CD4-positive, alpha-beta T cell treated with Interleukin-12 subunit alpha and Interleukin-12 subunit beta, for 1 hour (primary cell): ENCODE results near the gene LRFN2.

Source experiments
- DNase-seq: peaks from one replicate; pipeline ENCODE4 v3.0.0-alpha.2; 2020

Gene LRFN2

DNA sequence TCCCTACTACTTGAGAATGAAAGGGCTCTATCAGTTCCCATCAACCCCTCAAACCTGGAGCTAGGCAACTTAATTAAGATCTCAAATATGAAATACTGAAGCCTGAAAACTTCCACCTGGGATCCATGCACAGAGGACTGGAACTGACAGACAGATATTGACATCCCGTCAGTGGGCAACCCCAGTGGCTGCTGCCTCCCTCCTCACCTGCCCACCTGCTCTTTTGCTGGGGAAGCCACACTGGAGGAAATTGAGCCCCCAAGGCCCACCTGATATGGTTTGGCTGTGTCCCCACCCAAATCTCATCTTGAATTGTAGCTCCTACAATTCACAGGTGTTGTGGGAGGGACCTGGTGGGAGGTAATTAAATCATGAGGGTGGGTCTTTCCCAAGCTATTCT, 192.8 kb downstream of the LRFN2 start:
- DNase-seq: no peak

DNA sequence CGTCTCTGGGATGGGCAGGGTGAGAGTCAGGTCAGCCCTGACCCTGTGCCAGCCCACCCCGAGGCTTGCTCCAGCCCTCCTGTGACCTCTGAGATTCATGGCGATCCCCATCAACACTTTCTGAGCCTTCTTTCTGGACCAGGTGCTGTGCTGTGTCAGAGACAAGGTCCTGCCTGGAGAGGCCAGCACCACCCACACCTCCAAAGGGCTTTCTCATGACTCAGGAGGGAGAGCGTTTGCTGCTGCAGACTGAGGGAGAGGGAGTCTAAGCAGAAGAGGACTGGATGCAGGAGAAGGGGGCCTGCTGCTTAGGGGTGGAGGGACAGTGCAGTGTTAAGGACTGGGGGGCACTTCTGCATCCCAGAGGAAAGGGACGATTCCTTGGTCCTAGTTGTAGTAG, 193.5 kb downstream of the LRFN2 start:
- no peak for DNase-seq

DNA sequence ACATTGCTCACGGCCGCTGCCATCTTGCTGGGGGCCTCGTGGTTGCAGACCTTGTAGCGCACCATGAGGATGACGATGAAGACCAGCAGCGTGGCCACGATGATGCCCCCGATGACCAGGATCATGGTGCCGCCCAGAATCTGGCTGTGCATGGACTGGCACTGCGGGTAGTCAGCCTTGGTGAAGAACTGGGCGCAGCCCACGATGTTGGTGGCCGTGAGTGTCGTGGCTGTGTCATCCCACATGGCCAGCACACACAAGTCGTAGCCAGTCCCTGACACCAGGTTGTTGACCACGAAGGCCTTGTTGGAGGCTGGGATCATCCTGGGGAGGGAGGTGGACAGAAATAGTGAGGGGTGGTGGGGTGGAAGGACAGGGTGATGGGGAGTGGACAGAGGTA, 194.6 kb downstream of the LRFN2 start:
- DNase-seq: no peak

DNA sequence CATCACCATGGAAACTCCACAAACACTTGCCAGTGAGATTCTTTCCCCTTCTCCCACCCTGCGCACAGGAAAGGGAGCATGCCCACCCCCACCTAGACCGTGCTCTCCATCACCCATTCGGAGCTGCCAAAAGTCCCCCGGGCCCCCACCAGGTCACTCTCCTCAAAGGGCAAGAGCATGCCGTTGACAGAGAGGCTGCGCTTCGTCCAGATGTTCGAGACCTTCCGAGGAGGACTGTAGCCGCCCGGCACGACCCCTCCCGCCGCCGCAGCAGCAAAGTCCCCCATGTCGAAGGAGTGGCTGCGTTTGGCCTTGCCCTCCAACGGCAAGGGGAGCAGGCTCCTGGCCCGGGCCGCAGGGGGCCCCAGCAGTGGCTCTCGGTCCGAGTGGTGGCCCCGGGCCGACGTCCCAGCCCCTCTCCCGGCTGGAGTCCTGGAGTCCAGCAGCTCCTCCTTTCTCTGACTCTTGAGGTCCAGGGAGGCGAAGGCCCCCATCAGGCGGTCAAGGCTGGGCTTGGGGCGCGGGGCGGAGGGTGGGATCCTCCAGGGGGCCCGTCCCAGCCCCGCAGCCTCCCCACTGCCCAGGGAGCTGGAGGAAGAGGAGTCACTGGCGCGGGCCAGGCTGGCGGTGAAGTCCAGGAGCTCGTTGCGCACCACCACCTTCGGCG, 195.2 kb downstream of the LRFN2 start:
- no peak for DNase-seq

DNA sequence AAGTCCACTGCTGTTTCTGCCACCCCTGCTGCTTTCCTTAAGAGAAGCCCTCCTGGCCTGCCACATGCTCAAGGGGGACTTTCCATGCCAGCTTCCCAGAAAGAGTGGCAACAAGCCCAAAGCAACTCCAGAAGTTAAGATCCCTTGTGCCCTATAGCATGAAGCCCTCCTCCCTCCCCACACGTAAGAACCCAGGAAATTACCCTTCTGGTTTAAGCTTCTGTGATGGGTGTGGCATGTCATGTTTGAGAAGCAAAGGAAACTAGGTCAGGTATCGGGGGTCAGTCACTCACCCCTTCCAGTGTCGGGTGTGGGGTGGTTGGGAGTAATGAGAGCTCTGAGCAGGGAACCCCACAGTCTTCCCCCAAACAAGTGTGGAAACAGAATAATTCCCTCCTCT, 196.1 kb downstream of the LRFN2 start:
- peak; percentile 14 for DNase-seq

DNA sequence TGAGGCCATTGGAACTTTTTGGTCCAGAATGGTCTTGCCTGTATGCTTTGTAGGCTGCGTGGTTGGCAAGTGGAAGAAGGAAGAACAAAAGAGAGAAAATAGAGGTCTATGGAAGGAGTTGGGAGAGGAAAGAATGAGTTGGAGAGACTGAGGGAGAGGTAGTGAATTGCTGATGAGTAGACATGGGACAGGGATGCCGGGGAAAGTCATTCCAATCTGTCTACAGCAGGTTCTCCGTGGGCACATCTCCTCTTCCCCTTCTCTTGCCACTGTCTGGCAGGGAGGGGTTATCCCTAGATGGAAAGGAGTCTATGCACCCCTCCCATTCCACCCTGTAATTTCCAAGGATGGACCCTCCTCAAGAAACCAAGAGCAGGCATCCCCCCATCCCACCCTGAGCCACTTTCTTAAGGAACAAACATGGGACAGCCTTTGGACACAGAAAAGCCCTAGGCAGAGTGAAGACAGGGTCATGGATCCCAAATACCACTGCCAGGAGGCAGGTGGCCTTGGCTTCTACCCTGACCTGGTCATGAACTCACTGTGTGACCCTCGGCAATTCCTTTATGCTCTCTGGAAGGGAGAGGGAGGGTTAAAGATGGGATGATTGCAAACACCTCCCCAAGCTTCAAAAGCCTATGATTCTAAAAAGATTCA, 196.9 kb downstream of the LRFN2 start:
- DNase-seq: no peak

DNA sequence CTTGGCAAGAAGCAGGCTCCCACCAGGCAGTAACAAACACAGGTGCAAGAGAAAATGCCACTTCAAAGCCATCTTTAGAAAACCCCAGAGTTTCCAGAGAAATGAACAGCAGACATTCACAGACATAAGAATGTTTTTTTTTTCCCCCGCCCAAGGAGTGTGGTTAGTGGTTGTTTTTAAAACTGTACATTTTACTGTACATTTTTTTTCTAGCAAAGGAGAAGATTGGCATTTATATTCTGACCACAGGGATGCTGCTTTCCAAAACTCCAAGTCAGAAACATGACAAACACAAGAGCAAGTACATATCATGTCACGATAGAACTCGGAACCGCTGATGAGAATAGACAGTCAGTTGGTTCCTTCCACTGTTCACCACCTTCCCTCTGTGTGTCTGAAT, 197.9 kb downstream of the LRFN2 start:
- peak; percentile 25 for DNase-seq

DNA sequence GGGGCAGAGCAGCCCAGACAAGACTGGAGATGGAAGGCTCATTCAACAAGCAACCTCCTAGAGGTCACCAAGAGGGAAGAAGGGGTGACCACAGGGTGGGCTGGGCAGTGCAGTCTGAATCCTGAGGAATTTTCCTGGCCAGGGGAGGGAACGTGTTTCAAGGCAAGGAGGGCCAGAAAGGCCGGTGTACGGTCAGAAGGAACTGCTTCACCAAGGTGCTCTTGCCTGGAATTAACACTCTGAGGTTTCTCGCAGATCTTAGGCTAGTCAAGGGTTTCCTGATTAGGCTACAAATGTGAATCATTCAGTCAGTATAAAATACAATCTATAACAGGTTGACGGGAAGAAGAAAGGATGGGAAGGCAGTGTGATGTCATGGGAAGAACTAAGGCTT, 199.3 kb downstream of the LRFN2 start:
- no peak for DNase-seq

DNA sequence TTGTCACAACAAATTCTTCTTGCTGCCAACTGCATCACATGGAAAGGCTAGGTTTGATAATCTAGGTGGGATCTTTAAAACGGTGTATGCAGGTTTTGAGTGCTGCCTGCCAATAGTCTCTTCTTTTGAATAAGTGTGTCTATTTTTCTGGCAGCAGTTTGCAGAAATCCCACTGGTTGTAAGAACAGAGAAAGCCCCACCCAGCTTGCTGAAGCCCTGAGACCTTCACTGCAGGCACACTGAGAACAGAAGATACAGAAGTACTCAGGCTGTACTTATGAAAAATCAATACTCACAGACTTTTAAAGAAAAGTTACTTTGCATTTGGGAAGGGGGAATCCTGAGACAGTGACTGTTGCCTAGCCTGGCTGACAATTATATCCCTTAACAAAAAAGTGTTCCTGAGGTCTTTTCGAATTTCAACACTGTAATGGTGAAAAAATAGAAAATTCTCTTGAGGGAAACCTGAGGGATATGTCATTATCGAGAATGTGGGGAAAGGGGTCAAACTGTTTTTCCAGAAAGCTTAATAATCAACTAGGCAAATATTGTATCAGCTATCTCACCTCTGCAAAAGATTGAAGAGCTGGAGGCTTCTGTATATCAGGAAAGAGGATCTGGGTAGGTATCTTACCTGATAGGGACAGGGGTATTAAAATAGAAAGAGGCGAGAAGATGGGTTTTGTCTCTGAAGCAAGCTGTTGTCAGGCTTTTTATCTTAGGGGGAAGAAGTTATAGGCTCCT, 199.9 kb downstream of the LRFN2 start:
- no peak for DNase-seq

DNA sequence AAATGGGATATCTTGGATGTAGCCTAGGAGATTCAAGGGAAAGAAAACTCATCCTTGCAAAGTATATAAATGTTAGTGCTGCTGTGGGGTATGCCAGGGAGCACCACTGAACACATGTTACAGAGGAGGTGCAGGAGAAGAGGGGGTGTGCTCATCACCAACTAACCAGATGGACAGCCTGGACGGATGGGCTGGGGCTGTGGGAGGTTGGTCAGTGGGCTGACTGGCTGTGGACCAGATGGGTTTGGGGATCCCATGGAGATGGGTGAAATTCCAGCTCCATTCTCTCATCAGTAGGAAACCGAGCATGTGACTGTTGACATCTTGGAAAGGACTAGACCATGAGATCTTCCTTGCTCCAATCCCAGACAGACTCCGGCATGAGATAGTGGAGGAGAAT, 201.0 kb downstream of the LRFN2 start:
- no peak for DNase-seq

DNA sequence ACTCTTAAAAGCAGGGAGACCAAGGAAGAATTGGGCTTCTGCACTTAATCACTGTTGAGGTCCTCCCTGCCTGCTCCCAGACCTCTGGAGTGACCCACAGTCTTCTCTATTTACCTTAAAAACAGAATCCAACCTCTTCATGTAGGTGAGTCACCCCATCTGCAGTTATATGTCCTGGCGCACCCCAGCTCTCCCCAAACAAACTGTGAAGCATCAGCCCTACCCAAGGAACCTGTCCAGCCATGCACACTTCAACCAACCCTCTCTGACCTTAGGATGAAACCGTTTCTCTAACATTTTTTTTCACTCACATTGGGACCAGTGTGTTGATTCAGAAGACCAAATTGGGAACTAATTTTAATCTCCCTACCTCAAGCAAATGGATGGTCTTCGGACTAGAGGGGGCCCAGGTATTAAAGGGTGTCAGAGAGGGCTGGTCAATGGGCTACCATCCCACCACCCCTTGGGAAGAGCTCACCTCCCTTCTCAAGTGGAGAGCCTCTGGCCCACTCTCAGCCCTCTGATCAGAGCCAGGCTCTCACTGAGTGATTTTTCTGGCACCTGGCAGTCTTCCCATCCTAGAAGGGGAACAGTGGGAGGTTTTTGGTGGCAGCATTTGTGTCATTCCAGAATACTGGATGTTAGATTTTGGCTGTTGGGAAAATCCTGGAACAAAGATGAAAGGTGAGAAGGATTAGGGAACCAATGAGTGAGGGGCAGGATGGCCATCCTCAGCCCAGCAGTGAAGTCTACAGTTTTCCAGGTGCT, 203.6 kb downstream of the LRFN2 start:
- no peak for DNase-seq

DNA sequence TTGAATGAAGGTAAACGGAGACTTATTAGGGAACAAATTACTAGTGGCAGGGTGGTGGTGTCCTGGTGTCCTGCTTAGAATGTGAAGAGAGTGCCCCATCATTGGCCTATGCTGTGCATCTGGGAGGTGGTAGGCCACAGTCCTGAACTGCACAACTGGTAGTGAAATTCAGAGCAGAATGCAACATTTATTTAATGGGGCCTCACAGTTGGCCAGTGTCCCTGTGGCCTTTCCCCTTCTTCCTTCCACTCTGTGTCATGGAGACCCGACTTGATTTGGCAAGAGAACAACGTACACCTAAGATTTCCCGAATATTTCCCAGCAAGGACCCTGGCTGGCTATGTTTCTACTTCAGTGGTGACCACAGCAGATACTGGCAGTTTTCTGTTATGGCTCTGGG, 206.9 kb downstream of the LRFN2 start:
- no peak for DNase-seq

DNA sequence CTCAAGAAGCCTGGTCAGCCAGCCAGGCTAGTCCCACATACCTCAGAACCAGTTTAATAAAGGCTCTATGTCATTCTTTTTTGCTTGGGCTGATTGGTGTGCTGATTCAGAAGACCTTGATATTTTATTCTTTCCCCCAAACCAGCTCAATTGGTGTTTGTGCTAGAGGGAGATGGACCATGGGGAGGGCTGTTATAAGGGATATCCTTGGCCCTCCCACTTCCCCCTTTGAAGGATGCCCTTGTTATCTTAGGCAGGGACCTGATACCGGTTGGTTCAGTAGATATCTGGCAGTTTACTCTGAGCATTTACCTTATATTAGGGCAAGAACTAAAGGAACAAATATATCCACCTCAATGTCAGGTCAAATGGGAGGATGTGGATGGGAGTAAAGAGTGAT, 207.4 kb downstream of the LRFN2 start:
- no peak for DNase-seq

DNA sequence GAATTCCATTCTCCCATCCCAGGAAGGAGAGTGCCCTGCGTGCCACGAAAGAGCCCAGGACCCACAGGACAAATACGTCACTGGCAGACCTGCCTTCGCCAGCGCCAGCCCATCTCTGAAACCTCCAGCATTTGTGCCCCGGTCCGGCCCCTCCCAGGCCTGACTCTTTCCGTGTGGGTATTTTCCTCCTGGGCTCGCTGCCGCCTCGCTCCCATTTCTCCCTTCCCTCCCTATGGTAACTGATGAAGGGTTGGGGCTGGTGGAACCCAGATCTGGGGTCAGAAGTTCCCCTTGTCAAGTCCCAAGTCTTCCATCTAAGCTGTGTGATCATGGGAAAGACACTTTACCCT, 208.5 kb downstream of the LRFN2 start:
- no peak for DNase-seq

DNA sequence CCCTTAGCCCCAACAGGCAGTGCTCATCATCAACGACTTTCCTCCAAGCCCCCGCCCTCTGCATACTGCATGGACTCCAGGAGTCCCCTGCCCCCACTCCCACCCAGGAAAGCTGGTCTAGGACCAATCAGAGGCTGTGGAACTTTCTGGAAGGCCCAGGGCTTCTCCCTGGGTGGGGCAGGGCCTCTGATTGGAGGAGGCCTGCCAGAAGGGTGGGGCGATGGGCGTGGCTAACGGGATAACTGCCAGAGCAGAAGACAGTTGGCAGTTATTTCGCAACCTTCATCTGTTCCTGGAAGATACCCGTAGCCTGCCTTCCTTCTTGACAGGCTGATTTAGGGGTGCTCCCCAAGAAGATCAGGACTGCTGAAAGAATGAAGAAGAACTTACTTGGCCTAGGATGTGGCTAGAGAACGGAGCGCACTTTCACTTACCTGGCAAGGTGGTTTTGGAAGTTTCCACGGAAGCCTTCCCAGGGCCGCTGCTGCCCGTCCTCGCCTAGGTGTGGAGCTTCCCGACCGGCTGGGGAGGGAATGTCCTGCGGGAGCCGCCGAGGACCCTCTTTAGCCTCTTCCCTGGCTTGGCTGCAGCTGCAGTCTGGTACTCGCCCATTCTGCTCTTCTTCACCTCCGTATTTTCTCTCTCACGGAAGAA, 209.0 kb downstream of the LRFN2 start:
- DNase-seq: no peak

DNA sequence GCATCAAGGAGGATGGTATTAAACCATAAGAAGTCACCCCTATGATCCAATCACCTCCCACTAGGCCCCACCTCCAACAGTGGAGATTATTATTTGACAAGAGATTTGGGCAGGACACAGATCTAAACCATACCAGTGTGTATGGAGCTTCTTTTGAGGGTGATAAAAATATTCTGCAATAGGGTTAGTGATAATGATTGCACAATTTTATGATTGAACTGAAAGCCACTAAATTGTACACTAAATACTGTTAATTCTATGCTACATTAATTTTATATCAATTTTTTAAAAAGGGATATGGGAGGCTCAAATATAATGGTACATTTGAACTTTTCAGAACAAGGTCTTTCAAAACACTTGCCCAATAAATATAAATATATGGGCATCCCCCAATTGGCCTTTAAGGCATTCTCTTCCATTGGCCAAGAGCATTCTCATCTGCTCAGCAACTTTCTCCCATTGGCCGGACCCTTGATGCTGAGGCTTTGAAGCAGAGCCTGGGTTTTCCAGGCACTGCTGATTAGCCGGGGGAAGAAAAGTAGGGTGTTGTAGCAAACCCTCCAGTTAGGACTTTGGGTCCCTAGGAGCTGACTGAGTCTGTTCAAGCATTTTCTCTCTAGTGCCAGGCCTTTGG, 209.9 kb downstream of the LRFN2 start:
- DNase-seq: no peak

DNA sequence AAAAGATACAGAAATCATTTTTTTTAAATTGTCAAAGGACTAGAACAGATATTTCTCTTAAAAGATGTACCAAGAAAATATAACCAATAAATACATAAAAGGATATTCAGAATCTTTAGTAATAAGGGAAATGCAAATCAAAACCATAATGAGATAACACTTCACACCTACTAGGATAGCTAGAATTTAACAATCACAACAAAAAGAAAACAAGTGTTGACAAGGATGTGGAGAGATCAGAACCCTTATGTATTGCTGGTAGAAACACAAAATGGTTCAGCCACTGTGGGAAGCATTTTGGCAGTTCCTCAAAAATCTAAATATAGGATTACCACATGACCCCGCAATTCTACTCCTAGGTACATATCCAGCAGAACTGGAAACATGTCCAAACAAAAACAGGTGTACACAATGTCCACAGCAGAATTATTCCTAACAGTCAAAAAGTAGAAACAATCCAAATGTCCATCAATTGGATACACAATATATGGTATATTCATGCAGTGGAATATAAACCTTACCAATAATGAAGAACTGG, 211.0 kb downstream of the LRFN2 start:
- DNase-seq: no peak

DNA sequence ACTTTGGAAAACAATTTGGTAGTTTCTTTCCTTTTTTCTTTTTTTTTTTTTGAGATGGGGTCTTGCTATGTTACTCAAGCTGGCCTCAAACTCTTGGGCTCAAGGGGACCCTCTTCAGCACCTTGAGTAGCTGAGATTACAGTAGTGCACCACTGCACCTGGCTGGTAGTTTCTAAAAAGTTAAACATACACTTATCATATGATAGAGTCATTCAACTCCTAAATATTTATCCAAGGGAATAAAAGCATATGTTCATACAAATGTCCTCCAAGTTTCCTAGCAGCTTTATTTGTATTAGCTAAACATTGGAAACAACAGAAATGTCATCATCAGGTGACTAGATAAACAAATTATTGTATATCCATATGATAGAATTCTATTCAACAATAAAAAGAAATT, 213.9 kb downstream of the LRFN2 start:
- no peak for DNase-seq

DNA sequence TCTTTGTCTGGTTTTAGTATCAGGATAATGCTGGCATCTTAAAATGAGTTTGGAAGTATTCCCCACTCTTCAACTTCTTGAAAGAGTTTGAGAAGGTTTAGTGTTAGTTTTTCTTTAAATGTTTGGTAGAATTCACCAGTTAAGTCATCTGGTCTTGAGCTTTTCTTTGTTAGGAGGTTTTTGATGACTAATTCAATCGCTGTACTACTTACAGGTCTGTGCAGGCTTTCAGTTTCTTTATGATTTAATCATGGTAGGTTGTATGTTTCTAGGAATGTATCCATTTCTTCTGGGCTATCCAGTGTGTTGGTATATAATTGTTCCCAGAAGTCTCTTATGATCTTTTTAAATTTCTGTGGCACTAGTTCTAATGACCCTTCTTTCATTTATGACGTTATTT, 215.5 kb downstream of the LRFN2 start:
- DNase-seq: no peak

DNA sequence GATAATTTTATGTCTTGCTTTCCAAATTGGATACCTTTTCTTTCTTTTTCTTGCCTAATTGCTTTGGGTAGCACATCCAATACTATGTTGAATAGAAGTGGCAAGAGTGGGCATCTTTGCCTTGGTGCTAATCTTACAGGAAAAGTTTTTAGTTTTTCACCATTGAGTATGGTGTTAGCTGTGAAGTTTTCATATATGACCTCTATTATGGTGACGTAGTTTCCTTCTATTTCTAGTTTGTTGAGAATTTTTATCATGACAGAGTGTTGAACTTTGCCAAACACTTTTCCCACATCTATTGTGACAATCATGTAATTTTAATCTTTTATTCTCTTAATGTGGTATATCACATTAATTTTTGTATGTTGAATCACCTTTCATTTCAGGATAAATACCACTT, 216.1 kb downstream of the LRFN2 start:
- DNase-seq: no peak

DNA sequence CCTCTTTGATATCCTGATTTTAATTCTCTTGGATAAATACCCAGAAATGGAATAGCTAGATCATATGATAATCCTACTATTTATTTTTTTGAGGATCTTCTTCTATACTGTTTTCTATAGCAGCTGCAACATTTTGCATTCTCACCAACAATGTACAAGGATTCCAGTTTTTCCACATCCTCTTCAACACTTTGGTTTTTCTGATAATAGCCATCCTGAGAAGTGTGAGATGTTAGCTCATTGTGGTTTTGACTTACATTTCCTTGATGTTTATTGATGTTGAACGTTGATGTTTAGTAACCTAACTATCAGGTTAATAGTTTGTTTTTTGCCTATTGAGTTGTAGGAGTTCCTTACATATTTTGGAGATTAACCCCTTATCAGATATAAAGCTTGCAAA, 217.3 kb downstream of the LRFN2 start:
- no peak for DNase-seq

DNA sequence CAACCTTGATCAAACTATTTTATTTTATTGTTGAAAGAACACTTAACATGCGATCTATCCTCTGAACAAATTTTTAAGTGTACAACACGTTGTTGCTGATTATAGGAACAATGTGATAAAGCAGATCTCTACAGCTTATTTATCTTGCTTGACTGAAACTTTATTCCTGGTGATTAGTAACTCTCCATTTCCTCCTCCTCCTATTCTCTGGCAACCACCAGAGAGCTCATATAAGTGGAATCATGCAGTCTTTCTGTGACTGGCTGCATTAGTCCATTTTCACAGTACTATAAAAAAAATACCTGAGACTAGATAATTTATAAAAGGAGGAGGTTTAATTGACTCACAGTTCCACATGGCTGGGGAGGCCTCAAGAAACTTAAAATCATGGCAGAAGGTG, 218.1 kb downstream of the LRFN2 start:
- DNase-seq: no peak
